ENCODE measurements around the gene PCDHGC5. TPM values are rescaled to one million over a fixed set of nuclear protein-coding genes. Genes with fewer than 3 reads are reported as not detected.
A peak's percentile ranks its signal among the peaks of the same experiment; 100 is the strongest.

Gene PCDHGC5
- total RNA-seq, 1 experiment from 2014 or later = 0.61 TPM

- TF ChIP-seq CTCF (IDR thresholded peaks at IDR 0.05; ENCODE audit: unreplicated experiment) = no peak
- Mint-ChIP-seq H3K4me1 (ENCODE audit: insufficient read depth, unreplicated experiment) (peaks cover 47% of the 10 kb centered on the region), H3K27ac (ENCODE audit: low read depth, unreplicated experiment) (peak overlapping the region; percentile 82), H3K36me3 (ENCODE audit: insufficient read depth, unreplicated experiment) (peaks cover 83% of the 10 kb centered on the region), H3K9me3 (ENCODE audit: unreplicated experiment) (no peaks in the 10 kb centered on the region), H3K4me3 (ENCODE audit: unreplicated experiment) (peak overlapping the region; percentile 10), H3K27me3 (ENCODE audit: insufficient read depth, unreplicated experiment) (no peaks in the 10 kb centered on the region)
- no TSS peak for BruUV-seq (replicated peaks)
- intact Hi-C loops (cut with micrococcal nuclease) = loop anchor here (1.0 to 5.0 kb wide), 2 partner anchors 12 to 479 kb away; no protein-coding TSS in a partner anchor
- DNase-seq (ENCODE audit: unreplicated experiment) = peak; percentile 99
- CTCF ChIA-PET = interaction anchor here (0.5 to 15.4 kb wide), 26 partner anchors 9 to 1278 kb away, joined by 3 to 191 read pairs (median 5); partner anchors contain the start of genes PCDHB10, PCDHB11, PCDHB14 and PCDHB5
- POLR2A ChIA-PET = interaction anchor here (0.7 to 13.3 kb wide), 24 partner anchors 9 to 481 kb away, joined by 3 to 167 read pairs (median 4); partner anchors contain the start of genes DIAPH1, HDAC3, PCDHB11 and PCDHB14
These were observed 32.4 kb downstream of the PCDHGC5 start for GRCh38 chr5:141521244-141521781.

DNA sequence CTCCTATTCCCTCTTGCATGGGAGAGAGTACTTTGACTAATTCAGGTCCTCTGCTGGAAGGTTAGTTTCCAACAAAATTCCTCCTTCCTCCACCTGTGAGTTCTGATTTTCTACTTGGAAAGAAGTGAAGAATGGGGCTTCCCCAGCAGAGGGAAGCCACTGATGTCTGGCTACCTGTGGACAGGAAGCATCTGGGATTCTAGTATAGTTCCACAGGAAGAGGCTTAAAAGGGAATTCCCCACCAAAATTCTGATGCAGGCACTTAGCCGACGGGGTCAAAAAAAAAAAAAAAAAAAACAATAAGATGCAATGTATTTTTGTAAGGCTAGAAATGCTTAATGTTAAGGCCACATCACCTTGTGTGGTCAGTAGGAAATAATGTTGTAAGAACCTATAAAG is 33.4 kb downstream of the PCDHGC5 start:
- H3K4me3 Mint-ChIP-seq (ENCODE audit: unreplicated experiment) = peak overlapping the region; percentile 30
- ChIA-PET POLR2A (interaction anchor here (0.7 to 13.3 kb wide), 12 partner anchors 8 to 357 kb away, joined by 3 to 167 read pairs (median 4); partner anchors contain the start of genes PCDHB14, PCDHGB7, PCDHGC3 and TAF7), CTCF (interaction anchor here (0.7 to 15.4 kb wide), 19 partner anchors 10 to 330 kb away, joined by 3 to 191 read pairs (median 13); partner anchors contain the start of genes PCDHB10, PCDHB11, PCDHB14 and PCDHGA7)
- H3K4me1 Mint-ChIP-seq (ENCODE audit: insufficient read depth, unreplicated experiment) = peaks cover 47% of the 10 kb centered on the region
- H3K27me3 Mint-ChIP-seq (ENCODE audit: insufficient read depth, unreplicated experiment) = no peaks in the 10 kb centered on the region
- peaks cover 83% of the 10 kb centered on the region for H3K36me3 Mint-ChIP-seq (ENCODE audit: insufficient read depth, unreplicated experiment)
- peak overlapping the region; percentile 82 for H3K27ac Mint-ChIP-seq (ENCODE audit: low read depth, unreplicated experiment)
- BruUV-seq (replicated peaks) = no TSS peak
- intact Hi-C loops (cut with micrococcal nuclease) = loop anchor here (5.0 kb wide), 1 partner anchor 480 kb away; no protein-coding TSS in a partner anchor
- DNase-seq (ENCODE audit: unreplicated experiment) = no peak
- TF ChIP-seq CTCF (IDR thresholded peaks at IDR 0.05; ENCODE audit: unreplicated experiment) = no peak
- H3K9me3 Mint-ChIP-seq (ENCODE audit: unreplicated experiment) = no peaks in the 10 kb centered on the region

- no peak for DNase-seq (ENCODE audit: unreplicated experiment)
- H3K4me3 Mint-ChIP-seq (ENCODE audit: unreplicated experiment) = no peak overlapping the region
- intact Hi-C loops (cut with micrococcal nuclease) = loop anchor here (1.0 to 5.0 kb wide), 9 partner anchors 33 to 482 kb away; partner anchors contain the start of genes PCDHB13, PCDHB14, PCDHGA10 and PCDHGA12
- no TSS peak for BruUV-seq (replicated peaks)
- H3K4me1 Mint-ChIP-seq (ENCODE audit: insufficient read depth, unreplicated experiment) = peaks cover 51% of the 10 kb centered on the region
- H3K27me3 Mint-ChIP-seq (ENCODE audit: insufficient read depth, unreplicated experiment) = no peaks in the 10 kb centered on the region
- ChIA-PET POLR2A (interaction anchor here (0.5 to 13.3 kb wide), 15 partner anchors 9 to 400 kb away, joined by 3 to 167 read pairs (median 3); partner anchors contain the start of genes DELE1, PCDHB14, PCDHGC3 and TAF7), CTCF (interaction anchor here (0.6 to 15.4 kb wide), 61 partner anchors 8 to 1125 kb away, joined by 3 to 191 read pairs (median 6); partner anchors contain the start of genes PCDHA4, PCDHB10, PCDHB11 and PCDHB14)
- H3K27ac Mint-ChIP-seq (ENCODE audit: low read depth, unreplicated experiment) = peak overlapping the region; percentile 60
- no peaks in the 10 kb centered on the region for H3K9me3 Mint-ChIP-seq (ENCODE audit: unreplicated experiment)
- TF ChIP-seq CTCF (IDR thresholded peaks at IDR 0.05; ENCODE audit: unreplicated experiment) = no peak
- H3K36me3 Mint-ChIP-seq (ENCODE audit: insufficient read depth, unreplicated experiment) = peaks cover 84% of the 10 kb centered on the region
These were observed 35.1 kb downstream of the PCDHGC5 start for GRCh38 chr5:141523991-141524390.
